Loucy (cell line): ENCODE measurements around the gene NACAD.

Experiments
- CTCF ChIP-seq: fragments of 200-600 bp; sonication (generic); conservative IDR thresholded peaks from 2 replicates; pipeline ENCODE4 v1.5.1; 2014; ENCODE audit warnings: mild to moderate bottlenecking, antibody characterized with exemption, low read length
- EZH2phosphoT487 ChIP-seq: fragments of 200-600 bp; IDR thresholded peaks from 2 replicates; pipeline ENCODE4 v1.6.1; 2018; ENCODE audit warnings: antibody characterized with exemption, mild to moderate bottlenecking, moderate library complexity, borderline replicate concordance

- no peak for TF ChIP-seq CTCF
- no peak for TF ChIP-seq EZH2phosphoT487
Measured at GRCh38 chr7:45071528-45071927, 17.2 kb downstream of the NACAD start.
